ENCODE measurements around the gene CYBA. TPM values are rescaled to one million over a fixed set of nuclear protein-coding genes. Genes with fewer than 3 reads are reported as not detected.

Gene CYBA
- total and polyA plus RNA-seq, 2 donors (not counting 1 experiment from before 2014, with no cell fraction given): 701 to 1,336 TPM

DNA sequence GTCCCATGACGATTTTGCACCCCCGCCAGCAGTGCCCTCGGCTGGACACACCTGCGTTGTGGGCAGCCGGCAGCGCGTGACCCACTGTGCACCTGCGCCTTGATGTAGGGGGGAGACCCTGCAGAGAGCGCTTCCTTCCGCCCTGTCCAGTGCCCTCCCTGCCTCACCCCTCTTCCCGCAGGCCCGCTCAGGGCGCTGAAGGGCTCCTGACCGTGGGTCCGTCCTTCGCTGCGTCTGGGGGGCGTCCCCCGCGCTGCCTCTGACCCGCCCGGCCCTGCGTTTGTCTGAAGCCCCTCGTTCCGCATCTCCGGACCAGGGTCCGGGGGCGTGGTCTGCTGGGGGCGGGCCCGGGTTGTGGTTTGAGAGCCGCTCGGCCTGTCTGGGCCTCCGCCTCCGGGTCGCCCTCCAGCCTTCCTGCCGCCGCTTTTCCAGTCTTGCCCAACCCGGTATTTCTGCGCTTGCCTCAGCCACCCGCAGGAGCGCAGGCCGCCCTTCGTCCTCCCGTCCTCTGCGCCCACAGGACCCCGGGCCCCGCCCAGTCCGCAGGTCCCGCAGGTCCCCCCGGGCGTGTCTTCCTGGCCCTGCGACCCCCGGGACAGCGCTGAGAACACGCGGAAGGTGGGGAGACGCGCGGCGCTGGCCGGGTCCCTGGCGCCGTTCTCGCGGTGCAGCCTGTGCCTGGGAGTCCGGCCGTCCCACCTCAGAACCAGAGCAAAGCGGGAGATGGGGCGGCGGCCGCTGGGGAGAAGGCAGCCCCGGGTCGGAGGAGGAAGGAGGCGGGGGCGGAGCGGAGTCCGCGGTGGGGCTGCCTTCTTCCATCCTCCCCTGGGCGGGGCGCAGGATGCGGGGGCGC lies 16.5 kb downstream of the CYBA start:
- H4K20me1 ChIP-seq (ENCODE audit: control insufficient read depth, insufficient read depth, low read length, poor library complexity, severe bottlenecking): peaks cover 29% of the 10 kb centered on the region
- POLR2A ChIA-PET: interaction anchor here (0.7 to 2.0 kb wide), 5 partner anchors 13 to 224 kb away, joined by 3 to 15 read pairs (median 8); partner anchors contain the start of gene CYBA
- H3K9ac ChIP-seq (ENCODE audit: low read length): peak overlapping the region; percentile 67
- peaks cover 44 to 63% of the 10 kb centered on the region in 2 donors for H3K4me1 ChIP-seq (ENCODE audit: control insufficient read depth in 2 of 2, insufficient read depth in 2 of 2, low read length in 2 of 2)
- H3K27me3 ChIP-seq (replicated peaks in 1 of 4; ENCODE audit: control extremely low read depth in 1 of 4, control insufficient read depth in 3 of 4, insufficient read depth in 4 of 4, low read length in 3 of 4): peaks cover 0 to 6% (median 0%) of the 10 kb centered on the region in 4 experiments
- Mint-ChIP-seq H3K27ac (peak overlapping the region; percentile 92), H3K4me1 (peaks cover 52% of the 10 kb centered on the region), H3K9me3 (ENCODE audit: insufficient read depth) (no peaks in the 10 kb centered on the region), H3K4me3 (peak overlapping the region; percentile 85), H3K27me3 (no peaks in the 10 kb centered on the region)
- peak overlapping the region; percentile 61 for H2AFZ ChIP-seq (ENCODE audit: insufficient read depth, low read depth, low read length, poor library complexity, severe bottlenecking)
- H3K9me3 ChIP-seq (ENCODE audit: control extremely low read depth in 1 of 3, control insufficient read depth in 2 of 3, insufficient read depth in 1 of 3, low read length in 2 of 3): peaks cover 0 to 23% (median 0%) of the 10 kb centered on the region in 3 donors
- TF ChIP-seq, protein P1, sequence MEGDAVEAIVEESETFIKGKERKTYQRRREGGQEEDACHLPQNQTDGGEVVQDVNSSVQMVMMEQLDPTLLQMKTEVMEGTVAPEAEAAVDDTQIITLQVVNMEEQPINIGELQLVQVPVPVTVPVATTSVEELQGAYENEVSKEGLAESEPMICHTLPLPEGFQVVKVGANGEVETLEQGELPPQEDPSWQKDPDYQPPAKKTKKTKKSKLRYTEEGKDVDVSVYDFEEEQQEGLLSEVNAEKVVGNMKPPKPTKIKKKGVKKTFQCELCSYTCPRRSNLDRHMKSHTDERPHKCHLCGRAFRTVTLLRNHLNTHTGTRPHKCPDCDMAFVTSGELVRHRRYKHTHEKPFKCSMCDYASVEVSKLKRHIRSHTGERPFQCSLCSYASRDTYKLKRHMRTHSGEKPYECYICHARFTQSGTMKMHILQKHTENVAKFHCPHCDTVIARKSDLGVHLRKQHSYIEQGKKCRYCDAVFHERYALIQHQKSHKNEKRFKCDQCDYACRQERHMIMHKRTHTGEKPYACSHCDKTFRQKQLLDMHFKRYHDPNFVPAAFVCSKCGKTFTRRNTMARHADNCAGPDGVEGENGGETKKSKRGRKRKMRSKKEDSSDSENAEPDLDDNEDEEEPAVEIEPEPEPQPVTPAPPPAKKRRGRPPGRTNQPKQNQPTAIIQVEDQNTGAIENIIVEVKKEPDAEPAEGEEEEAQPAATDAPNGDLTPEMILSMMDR (IDR thresholded peaks at IDR 0.05): no peak
- TF ChIP-seq EZH2 (IDR thresholded peaks at IDR 0.05; ENCODE audit: borderline replicate concordance, insufficient read depth, low read depth, low read length, poor library complexity, severe bottlenecking): no peak
- H3K27ac ChIP-seq (ENCODE audit: low read length in 2 of 2): peak overlapping the region; percentile 81 to 87
- intact Hi-C loops (cut with micrococcal nuclease): loop anchor here (1.0 to 10.0 kb wide), 8 partner anchors 17 to 182 kb away; partner anchors contain the start of genes CYBA, MVD, PIEZO1 and SNAI3
- peak overlapping the region; percentile 95 for H3K4me2 ChIP-seq (replicated peaks; ENCODE audit: low read depth, low read length, poor library complexity, severe bottlenecking)
- peak; percentile 87 for DNase-seq
- WGBS (ENCODE audit: insufficient coverage): under 1% methylated on average over 82 of the region's 82 CpGs
- peaks cover 7% of the 10 kb centered on the region for H3K79me2 ChIP-seq (ENCODE audit: control insufficient read depth, insufficient read depth, low read length)
- CTCF ChIA-PET: interaction anchor here (0.8 to 2.5 kb wide), 5 partner anchors 45 to 71 kb away, joined by 3 to 14 read pairs (median 7); no protein-coding TSS in a partner anchor
- peaks cover 0 to 27% of the 10 kb centered on the region in 2 experiments for H3K36me3 ChIP-seq (replicated peaks in 1 of 2; ENCODE audit: control extremely low read depth in 1 of 2, control insufficient read depth in 1 of 2, extremely low read depth in 1 of 2, insufficient read depth in 2 of 2, low read length in 1 of 2)
- ATAC-seq (ENCODE audit: low read depth): peak; percentile 66
- H3K4me3 ChIP-seq (ENCODE audit: control extremely low read depth in 1 of 5, extremely low read depth in 1 of 5, insufficient read depth in 1 of 5, low read depth in 2 of 5, low read length in 4 of 5): peak overlapping the region in 4 of 5 experiments; percentile 62 to 78 (median 68)
